Endothelial cell of umbilical vein (primary cell): ENCODE data around the gene ELMO1.

Experiments
- CTCF ChIP-seq, 2 donors: IDR thresholded peaks; 1 replicate in 1 of 2; 2 replicates in 1 of 2; pipeline ENCODE4 v1.5.1; 2011; ENCODE audit warnings: low read length in 2 of 2, mild to moderate bottlenecking in 2 of 2, moderate library complexity in 2 of 2, control low read depth in 1 of 2, inconsistent platforms in 1 of 2, low read depth in 1 of 2; ENCODE audit not compliant: insufficient read depth in 1 of 2; ENCODE audit errors: extremely low read depth in 1 of 2
- EZH2 ChIP-seq: IDR thresholded peaks from 2 replicates; pipeline ENCODE4 v1.6.1; 2012; ENCODE audit warnings: borderline replicate concordance, low read depth, mild to moderate bottlenecking, moderate library complexity, low read length, inconsistent platforms; ENCODE audit not compliant: severe bottlenecking
- GATA2 ChIP-seq: IDR thresholded peaks from 2 replicates; pipeline ENCODE4 v1.7.0; 2011; ENCODE audit warnings: low read depth, mild to moderate bottlenecking, moderate library complexity, mixed read lengths, low read length; ENCODE audit not compliant: insufficient read length, insufficient read depth
- MAX ChIP-seq: IDR thresholded peaks from 2 replicates; pipeline ENCODE4 v1.6.1; 2011; ENCODE audit not compliant: insufficient read depth, insufficient read length
- MYC ChIP-seq: IDR thresholded peaks from one replicate; pipeline ENCODE4 v1.6.1; 2011; ENCODE audit warnings: mild to moderate bottlenecking, low read depth, low read length
- POLR2A ChIP-seq: IDR thresholded peaks from 2 replicates; pipeline ENCODE4 v1.6.1; 2012; ENCODE audit warnings: low read depth, mild to moderate bottlenecking, control low read depth, low read length
- POLR2AphosphoS5 ChIP-seq: IDR thresholded peaks from 2 replicates; pipeline ENCODE4 v1.6.1; 2012; ENCODE audit warnings: low read depth, mild to moderate bottlenecking, control low read depth, low read length, moderate library complexity; ENCODE audit not compliant: insufficient read depth

- no peak for TF ChIP-seq CTCF (IDR thresholded peaks at IDR 0.05; ENCODE audit: extremely low read depth in 1 of 2, insufficient read depth in 1 of 2, low read depth in 1 of 2, low read length in 2 of 2)
- no peak for TF ChIP-seq POLR2A
- TF ChIP-seq MAX = no peak
- no peak for TF ChIP-seq GATA2
- TF ChIP-seq EZH2 = no peak
- no peak for TF ChIP-seq POLR2AphosphoS5
- TF ChIP-seq MYC = no peak
Observed at GRCh38 chr7:37098762-37099161, 349.9 kb downstream of the ELMO1 start.
